GM19397 (cell line): Measurements from ENCODE around the gene RPS19BP1.

ENCODE experiments used
- ATAC-seq: cut with Tn5 transposase; IDR thresholded peaks from one replicate; pipeline ENCODE4 v1.9.1; 2021; ENCODE audit warnings: mild to moderate bottlenecking, moderate library complexity; ENCODE audit not compliant: unreplicated experiment

The RPS19BP1 gene

DNA sequence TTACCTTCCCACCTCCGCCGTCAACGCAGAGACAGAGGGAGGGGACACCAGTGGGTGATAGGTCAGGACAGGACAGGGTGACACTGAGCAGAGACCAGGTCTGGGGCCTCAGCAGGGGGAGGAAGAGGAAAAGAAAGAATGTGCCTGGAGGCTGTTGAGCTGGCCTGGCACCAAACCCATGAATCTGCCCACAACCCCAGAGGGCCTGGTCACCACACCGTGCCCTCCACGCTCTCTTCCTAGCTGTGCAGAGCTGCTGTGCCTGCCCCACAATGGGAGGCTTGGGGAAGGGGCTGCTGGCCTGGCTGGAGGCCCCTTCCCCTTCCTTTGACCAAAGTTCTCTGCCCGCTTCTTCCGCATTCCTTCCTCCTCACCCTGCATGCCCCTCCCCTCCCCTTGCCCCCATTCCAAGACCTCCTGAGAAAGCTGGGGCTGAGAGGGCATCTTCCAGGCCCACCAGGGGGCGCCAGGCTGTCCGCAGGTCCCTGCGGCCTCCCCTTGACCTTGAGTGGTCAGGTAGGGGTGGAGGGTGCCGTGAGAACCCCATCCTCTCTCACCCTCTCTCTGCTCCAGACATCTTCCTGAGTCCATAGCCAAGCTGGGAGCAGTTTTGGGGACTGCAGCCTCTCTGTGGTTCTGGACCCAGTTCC lies 27.0 kb upstream of the RPS19BP1 start:
- ATAC-seq: no peak

DNA sequence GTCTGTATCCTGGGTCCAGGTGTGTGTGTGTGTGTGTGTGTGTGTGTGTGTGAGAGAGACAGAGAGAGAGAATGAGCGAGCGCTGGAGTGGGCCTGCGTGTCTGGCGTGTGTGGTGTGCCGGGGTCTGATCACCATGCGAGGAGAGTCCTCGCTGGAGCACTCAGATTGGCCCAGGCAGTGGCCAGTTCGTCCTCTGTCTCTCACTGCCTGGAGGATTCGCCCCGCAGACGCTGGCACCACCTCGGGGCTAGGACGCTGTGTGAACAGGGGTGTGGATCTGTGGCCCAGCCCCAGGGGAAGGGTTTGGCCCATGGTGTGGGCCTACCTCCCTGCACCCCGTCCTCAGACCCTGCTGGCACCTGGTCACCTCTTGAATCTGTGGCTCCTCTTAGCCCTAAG lies 26.4 kb upstream of the RPS19BP1 start:
- no peak for ATAC-seq

DNA sequence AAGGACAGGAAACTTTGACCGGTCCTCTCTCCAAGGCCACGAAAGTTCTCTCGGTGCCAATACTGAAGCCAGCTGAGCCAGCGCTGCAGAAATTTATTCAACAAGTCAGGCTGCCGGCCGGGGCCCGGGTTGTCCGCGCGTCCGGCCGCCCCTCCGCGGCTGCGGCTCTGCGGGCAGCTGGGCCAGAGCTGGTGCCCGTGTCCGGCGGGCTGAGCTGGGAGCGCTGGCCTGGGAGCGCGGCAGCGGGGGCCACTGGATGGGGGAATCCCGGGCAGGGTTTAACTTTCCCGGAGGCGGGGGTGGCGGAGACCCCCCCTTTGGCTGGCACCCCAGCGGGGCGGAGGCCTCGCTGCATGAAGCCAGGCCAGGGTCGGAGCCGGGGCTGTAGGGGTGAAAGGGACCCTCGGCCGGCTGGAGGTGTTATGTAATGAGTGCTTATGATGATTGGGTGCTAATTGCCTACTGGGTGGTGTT lies 25.7 kb upstream of the RPS19BP1 start:
- ATAC-seq: no peak

DNA sequence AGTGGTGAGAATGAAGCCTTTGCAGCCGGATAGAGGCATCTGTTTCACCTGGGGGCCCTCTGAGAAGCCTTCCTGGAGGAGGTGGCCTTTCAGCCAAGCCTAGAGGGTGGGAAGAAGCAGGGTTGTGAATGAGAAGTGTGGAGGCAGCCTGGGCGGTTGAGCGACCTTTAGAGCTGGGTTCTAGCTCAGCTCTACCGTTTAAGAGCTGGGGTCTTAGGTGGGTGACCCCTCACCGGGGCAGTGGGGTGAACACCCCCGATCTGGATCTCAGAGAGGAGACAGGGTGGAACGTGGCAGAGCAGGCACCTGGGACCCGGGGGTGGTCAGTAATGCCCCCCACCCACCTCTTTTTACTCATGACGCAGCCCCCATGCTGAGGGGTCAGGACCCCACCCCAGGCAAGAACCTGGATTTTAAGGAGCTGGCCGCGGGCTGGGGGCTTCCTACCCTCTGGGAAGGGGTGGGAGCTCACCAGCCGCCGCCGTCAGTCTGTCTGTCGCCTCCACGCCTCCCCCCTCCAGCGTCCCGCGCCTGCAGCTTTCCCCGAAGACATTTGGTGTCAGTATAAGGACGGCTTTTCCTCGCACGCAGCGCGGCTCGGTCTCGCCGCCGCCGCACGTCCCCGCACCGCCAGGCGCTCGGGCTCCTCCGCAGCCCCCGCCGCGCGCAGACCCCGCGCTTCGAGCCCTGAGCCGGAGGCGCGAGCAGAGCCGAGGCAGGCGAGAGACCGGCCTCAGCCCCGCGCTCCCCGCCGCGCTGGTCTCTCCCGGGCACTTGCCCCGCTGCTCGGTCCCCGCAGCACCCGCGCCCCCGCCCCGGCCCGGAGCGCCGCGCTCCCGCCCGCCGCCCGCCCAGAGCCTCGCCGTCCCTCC lies 24.7 kb upstream of the RPS19BP1 start:
- ATAC-seq: no peak

DNA sequence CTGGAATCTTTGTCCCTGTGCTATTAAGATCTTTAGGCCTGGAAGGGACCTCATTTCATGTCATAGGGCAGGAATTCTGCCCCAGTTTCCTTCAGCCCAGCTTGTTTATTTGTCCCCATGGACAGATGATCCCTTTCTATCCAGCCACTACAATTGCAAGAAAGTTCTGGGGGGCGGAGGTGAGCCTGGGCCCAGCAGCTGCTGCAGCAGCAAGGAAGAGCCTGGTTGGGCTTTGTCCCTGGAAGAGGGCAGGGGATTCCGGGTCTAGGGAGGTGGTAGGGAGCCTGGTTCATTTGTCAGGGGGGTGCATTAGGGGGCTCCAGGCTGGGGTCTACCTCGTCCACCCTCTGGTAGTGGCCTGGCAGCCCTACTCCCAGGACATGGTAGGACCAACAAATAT lies 21.6 kb upstream of the RPS19BP1 start:
- no peak for ATAC-seq

DNA sequence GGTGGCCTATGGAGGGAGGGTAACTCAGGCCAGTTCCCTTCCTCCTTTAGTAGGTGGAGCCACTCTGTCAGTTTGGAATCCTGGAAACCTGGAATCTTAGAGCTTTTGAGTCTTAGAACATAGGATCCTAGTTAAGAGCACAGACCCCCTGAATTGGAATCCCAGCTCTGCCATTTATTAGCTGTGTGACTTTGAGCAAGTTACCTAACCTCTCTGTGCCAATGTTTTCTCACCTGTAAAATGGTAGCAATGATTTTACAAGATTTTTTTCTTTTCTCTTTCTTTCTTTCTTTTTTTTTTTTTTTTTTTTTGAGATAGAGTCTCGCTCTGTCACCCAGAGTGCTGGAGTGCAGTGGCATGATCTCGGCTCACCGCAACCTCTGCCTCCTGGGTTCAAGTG lies 20.9 kb upstream of the RPS19BP1 start:
- ATAC-seq: no peak

DNA sequence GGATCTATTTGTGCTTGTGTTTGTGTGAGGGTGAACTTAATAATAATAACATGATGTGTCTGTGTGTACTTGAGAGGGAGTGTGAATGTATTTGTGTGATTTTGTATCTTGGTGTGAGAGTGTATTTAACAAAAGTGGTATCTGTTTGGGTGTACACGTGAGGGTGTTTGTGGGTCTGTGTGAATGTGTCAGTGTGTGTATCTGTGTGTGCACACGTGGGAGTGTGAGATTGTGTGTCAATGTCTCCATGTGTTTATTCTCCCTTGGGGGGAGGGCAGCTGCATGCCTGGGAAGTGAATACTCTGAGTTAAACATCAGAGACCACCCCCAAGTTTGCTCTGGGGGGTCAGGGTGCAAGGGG lies 15.0 kb upstream of the RPS19BP1 start:
- ATAC-seq: no peak

DNA sequence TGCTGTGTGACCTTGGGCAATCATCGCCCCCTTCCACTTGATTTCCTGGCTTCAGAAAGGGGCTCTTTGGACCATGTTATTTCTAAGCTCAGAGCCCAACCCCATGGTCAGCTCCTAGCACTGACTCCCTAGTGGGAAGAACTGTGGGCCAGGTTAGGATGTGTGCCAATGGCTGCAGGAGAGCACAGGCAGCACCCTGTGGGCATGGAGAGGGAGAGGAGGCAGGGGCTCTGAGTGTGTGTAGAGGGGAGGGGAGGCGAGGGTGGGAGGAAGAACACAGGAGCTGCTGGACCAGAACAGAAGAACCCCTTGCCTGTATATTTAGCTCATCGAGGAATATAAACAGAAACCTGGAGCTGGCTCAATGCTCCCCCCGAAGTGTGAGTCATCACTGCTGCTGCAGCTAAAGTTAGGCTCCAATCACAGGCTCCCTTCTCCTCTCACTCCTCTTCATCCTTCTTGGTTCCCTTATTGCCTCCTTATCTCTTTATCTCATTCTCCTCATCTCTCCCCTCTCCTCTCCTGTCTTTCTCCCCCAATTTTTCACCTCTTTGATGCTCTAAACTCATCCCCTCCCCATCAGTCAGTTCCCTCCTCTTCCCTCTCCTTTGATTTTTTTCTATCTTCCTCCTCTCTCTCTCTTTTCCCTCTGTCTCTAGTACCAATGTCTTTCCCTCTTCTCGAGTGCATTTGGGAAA lies 14.5 kb upstream of the RPS19BP1 start:
- ATAC-seq: no peak

DNA sequence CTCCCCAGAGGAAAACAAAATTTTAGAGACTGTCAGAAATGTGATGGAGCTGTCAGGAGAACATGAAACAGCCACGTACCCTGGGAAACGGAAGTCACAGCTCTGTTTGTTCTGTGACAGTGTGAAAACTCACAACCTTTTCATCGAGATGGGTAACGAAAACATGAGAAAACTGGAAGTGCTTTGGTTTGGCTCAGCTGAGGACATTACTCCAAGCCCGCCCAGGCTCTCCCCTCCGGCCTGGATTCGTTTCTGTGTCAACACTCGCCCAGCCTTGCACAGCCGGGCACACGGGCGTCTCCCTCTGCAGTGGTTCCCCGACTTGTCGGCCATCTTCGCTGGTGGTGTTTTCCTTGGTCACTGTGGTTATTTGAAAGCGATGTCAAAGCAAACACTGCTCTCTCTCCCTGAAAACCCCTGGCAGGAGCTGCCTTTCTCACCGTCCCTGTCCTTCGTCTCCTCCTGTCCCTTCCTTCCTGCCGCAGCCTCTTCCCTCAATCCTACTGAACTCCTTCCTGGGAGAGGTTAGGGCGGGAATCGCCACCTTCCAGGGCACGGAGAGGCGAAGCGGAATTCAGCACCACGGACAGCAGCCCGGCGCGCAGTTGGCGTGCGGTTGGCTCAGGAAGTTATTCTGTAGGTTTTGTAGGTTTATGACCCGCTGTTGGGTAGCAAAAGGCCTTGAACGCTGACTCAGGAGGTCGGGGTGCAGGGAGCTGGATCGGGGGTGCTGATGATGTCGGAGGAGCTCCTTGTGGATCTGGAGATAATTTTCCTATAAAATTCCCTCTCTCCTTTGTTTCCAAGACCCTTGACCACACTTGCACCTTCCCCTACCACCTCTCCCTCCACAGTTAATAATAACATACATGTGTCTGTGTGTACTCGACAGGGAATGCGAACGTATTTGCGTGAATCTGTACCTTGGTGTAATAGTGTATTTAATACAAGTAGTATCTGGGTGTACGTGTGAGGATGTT lies 13.1 kb upstream of the RPS19BP1 start:
- ATAC-seq: no peak

DNA sequence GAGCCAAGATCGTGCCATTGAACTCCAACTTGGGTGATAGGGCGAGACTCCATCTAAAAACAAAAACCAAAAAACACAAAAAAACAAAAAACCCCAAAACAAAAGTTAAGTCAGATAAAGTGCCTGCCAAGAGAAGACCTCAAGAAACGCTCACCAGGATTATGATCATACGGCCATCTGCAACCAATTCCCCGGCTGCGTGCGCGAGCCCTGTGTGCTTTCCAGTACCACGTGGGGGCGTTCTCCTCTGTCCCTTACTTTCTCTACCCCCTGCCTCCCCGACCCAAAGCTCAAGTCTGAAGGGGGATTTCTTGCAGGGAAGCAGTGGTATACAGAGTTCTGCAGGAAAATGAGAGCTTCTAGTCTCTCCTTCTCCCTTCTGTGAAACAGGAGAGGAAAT lies 10.5 kb upstream of the RPS19BP1 start:
- no peak for ATAC-seq

DNA sequence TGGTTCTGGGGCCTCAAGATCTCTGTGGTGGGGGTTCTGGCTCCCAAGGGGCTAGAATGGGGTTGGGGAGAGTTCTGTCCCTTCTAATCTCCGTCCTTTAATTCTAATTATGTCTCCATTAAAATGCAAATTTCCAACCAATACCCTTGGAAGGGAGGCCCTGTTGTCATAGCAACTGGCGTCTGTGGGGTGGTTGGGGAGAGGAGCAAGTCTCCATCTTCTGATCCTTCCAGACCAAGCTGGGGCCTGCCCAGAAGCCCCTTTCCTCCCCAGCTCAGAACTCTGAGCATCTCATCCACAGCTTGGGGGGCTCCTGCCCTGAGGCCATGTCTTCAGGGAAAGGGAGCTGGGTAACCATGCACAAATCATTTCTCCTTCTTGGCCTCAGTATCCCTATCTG lies 5.4 kb upstream of the RPS19BP1 start:
- ATAC-seq: no peak

DNA sequence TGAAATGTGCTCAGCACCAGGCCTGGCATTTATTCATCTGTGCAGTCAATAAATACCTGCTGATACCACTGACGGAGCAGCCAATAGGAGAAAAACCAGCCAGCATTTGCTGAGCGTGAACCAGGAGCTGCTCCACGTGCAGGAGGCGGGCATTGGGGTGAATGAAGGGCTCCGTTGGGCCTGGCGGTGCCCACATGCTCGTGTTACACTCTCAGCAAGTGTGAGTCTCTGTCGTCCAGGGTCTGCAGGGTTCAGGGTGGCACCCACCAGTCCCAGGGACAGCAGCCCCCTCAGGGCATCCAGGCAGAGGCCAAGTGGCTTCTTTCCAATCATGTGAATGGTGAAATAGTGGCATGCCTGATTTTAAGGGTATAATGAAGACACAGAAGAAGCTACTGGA lies 4.2 kb upstream of the RPS19BP1 start:
- no peak for ATAC-seq

DNA sequence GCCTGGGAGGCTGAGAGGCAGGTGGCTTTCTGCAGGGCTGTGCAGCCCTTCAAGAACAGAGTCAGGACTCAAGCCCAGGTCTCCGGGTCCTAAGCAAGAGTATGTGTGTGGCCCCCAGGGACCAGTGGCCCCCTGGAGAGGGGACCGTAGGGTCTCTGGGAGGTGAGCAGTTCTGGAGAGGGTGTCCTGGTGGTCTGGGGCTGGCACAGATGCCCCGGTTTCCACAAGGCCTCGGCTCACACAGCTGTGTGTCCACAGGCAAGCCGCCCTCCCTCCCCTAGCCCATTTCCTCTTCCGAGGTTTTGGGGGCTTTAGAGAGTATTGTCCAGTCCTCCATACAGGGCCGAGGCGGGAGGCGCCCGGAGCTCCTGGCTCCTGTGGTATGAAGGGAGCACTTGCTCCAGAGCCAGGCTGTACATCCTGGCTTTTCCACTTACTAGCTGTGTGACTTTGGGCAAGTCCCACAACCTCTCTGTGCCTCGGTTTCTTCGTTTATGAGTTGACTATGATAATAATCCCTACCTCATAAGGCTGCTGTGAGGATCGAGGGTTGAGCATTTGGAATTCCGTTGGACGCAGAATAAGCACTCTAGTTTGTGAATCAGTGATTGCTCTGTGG lies 3.4 kb upstream of the RPS19BP1 start:
- ATAC-seq: no peak

DNA sequence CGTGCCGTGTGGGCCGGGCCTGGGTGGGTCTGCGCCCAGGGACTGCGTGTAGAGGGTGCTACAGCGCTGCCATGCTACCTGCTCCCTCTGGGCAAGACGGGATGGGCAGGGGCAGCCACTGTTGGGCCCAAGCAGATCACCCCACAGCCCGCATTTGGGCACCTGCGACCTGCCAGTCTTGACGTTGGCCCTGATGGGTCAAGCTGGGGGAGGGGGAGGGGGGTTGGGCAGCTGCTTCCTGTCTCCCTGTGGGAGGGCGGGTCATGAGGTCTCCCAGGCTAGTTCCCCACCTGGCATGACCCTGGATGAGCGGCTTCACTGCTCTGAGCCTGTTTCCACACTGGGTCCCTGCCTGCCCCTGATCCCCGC lies 2.8 kb upstream of the RPS19BP1 start:
- no peak for ATAC-seq

DNA sequence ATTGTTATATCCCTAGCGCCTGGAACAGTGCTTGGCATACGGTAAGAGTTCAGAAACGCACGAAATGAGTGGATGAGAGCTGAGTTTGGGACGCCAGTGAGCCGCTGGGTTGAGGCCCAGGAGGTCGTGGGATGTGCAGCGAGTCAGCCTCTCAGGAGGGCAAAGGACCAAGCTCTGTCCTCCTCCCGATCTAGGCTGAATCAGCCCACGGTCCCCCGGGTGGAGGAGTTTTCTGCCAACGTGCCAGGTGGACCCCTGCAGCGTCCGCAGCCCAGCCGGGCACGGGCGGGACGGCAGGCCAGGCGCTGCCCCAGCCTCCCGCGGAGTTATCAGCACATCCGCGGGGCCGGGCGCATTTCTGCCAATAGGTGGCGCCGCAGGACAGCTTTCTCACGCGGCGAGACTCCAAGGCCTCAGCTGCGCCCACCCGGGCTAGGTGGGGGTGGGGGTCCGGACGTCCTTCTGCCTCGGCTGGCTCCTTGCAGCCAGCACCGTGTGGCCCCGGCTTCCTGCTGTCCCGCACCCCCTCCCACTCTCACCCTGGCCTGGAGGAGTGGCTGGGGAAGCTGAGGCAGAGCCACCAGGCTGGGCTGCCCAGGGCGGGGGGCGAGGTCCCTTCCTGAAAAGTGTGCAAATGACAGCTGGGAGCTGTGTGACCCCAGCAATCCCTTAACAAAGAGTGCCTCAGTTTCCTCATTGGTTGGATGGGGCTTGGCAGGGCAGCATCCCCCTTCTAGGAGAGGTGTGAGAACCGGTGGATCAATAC lies 2.2 kb upstream of the RPS19BP1 start:
- no peak for ATAC-seq

DNA sequence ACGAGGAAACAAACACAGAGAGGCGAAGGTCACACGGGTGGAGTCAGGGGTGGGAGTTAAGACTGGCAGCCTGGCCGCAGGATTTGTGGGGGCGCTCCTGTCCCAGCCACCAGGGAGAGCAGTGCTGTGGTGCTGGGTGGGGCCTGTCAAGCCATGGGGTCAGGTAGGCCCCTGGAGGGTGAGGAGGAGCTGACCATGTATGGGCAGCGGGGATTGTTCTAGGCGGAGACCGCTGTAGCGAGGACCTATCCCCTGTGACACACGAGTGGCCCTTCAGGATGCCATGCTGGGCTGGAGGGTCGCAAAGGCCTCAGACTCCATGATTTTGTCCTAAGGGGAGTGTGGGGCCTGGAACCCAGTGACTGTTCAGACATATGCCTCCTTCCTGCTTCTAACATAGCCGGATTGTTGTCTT lies 1.6 kb upstream of the RPS19BP1 start:
- no peak for ATAC-seq

DNA sequence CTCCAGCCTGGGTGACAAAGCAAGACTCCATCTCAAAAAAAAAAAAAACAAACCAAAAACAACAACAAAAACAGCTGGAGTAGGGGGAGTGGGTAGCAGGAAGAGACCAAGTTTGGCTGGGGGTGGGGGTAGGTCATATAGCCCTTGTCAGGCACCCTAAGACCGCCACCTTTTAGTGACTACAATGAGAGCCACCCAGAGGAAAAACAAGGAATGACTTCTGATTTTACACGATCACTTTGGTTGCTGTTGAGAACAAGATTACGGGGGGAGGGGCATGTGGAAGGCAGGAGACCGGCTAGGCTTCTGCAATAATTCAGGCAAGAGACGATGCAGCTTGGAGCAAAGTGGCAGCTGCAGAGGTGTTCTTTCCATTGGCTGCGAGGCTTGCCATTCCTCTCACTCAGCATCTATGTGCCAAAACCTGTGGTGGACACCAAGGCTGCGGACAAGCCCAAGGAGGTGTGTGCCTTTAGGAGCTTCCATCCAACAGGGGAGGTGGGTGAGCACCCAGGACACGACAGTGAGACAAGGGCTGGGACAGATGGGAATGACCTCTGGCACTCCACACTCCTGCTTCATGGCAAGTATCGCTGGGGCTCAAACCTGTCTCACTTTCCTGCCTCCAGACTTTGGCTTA lies 1.7 kb downstream of the RPS19BP1 start:
- no peak for ATAC-seq

DNA sequence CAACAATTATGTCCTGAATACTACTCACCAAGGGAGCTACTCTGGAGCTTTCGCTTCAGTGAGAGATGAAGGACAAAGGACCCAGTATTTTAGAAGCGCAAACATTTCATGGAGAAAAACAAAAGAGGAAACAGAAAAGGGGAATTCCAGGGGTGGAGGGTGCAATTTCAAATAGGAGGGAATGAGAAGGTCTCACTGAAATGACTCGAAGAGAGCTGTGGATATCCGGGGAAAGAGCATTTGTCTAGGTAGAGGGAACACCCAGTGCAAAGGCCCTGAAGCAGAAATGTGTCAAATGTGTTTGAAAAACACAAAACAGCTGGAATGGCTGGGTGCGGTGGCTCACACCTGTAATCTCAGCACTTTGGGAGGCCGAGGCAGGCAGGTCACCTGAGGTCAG lies 2.4 kb downstream of the RPS19BP1 start:
- no peak for ATAC-seq

DNA sequence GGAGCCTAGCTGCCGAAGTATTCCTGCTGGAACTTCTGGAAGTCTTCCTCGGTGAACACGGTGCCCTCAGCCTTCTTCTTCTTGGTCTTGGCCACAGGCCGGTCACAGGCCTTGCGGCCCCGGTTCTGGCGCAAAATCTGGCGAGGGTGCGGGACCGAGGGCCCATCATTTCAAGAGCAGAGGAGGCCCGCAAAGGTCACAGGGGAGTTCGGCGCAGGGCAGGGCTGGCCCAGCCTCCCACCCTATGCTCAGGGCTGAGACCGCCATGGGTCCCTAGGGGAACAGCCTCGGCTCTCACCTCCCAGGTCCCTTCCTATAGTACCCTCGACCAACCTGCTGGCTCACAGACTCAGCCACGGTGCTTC lies 3.1 kb downstream of the RPS19BP1 start:
- ATAC-seq: no peak
